AG04450 (cell line): ENCODE measurements around the gene PSAP. TPM values are rescaled to one million over a fixed set of nuclear protein-coding genes. Genes with fewer than 3 reads are reported as not detected.

Experiments used
- CTCF ChIA-PET: fragments of 300-600, 350-600 bp; formaldehyde crosslinking; extraction: SDS; loops from one replicate; lab custom pipeline; 2022; ENCODE audit warnings: antibody characterized with exemption, inconsistent platforms; lab: Charles Lee
- POLR2A ChIA-PET: fragments of 350-600 bp; formaldehyde crosslinking; extraction: SDS; loops from one replicate; lab custom pipeline; 2021; ENCODE audit warnings: antibody characterized with exemption, inconsistent platforms; lab: Yijun Ruan, JAX
- DNase-seq: peaks from one replicate; pipeline ENCODE4 v3.0.0-alpha.2; 2011; ENCODE audit warnings: low read depth, low spot score
- H3K27ac ChIP-seq: one replicate; pipeline ENCODE4 v1.5.1; 2012; ENCODE audit warnings: low read depth, low read length, control low read depth
- H3K27me3 ChIP-seq: one replicate; pipeline ENCODE4 v1.6.0; 2012; ENCODE audit warnings: low read length; ENCODE audit not compliant: control insufficient read depth, insufficient read depth
- H3K4me3 ChIP-seq: 2 replicates; pipeline ENCODE4 v1.5.1; 2011; ENCODE audit warnings: mild to moderate bottlenecking, low read depth, low read length, control low read depth
- H3K9me3 ChIP-seq: 2 replicates; pipeline ENCODE4 v1.5.1; 2012; ENCODE audit warnings: low read length; ENCODE audit not compliant: control insufficient read depth, insufficient read depth
- CTCF ChIP-seq: IDR thresholded peaks from 2 replicates; pipeline ENCODE4 v1.5.1; 2011; ENCODE audit warnings: low read depth, low read length, control low read depth, inconsistent platforms
- polyA plus RNA-seq: library from polyadenylated mRNA; depleted of rRNA; stranded (reverse); fragments of >200 nt; gene quantifications from 2 replicates; pipeline ENCODE4 v1.2.3, GENCODE V29; 2011

PSAP gene
- polyA plus RNA-seq, 1 experiment = 1,594 TPM

- Histone ChIP-seq H3K4me3 (no peak overlapping the region), H3K27me3 (peaks cover 9% of the 10 kb centered on the region), H3K27ac (no peak overlapping the region), H3K9me3 (no peaks in the 10 kb centered on the region; the same call in 1 of the 2 replicates)
- CTCF ChIA-PET = no interaction called here
- DNase-seq = no peak
- no peak for TF ChIP-seq CTCF
- POLR2A ChIA-PET = no interaction called here
Measured at GRCh38 chr10:71799112-71799511, 51.9 kb downstream of the PSAP start.

GRCh38 chr10:71798308-71798624 lies 52.8 kb downstream of the PSAP start:
- CTCF ChIA-PET = no interaction called here
- H3K4me3 ChIP-seq = no peak overlapping the region
- no peaks in the 10 kb centered on the region; the same call in 1 of the 2 replicates for H3K9me3 ChIP-seq
- POLR2A ChIA-PET = no interaction called here
- H3K27me3 ChIP-seq = peaks cover 6% of the 10 kb centered on the region
- no peak for TF ChIP-seq CTCF
- H3K27ac ChIP-seq = no peak overlapping the region
- DNase-seq = no peak

- no peak for TF ChIP-seq CTCF
- ChIA-PET POLR2A (no interaction called here), CTCF (no interaction called here)
- no peak for DNase-seq
- Histone ChIP-seq H3K4me3 (no peak overlapping the region), H3K27me3 (peaks cover 6% of the 10 kb centered on the region), H3K27ac (no peak overlapping the region), H3K9me3 (no peaks in the 10 kb centered on the region; the same call in 1 of the 2 replicates)
Measured at GRCh38 chr10:71797533-71798307, 53.3 kb downstream of the PSAP start.

- Histone ChIP-seq H3K9me3 (no peaks in the 10 kb centered on the region; the same call in 1 of the 2 replicates), H3K27me3 (peaks cover 6% of the 10 kb centered on the region), H3K27ac (no peak overlapping the region), H3K4me3 (no peak overlapping the region)
- ChIA-PET POLR2A (no interaction called here), CTCF (interaction anchor here (1.2 kb wide), 1 partner anchor 23 kb away, joined by 3 read pairs; the partner anchor contains the start of gene VSIR)
- DNase-seq = no peak
- TF ChIP-seq CTCF = no peak
Measured at GRCh38 chr10:71796749-71797405, 54.2 kb downstream of the PSAP start.

- TF ChIP-seq CTCF = no peak
- no peak overlapping the region for H3K4me3 ChIP-seq
- peaks cover 9% of the 10 kb centered on the region for H3K27me3 ChIP-seq
- CTCF ChIA-PET = interaction anchor here (0.7 kb wide), 1 partner anchor 18 kb away, joined by 4 read pairs; no protein-coding TSS in a partner anchor
- no peak overlapping the region for H3K27ac ChIP-seq
- POLR2A ChIA-PET = no interaction called here
- no peak for DNase-seq
- H3K9me3 ChIP-seq = no peaks in the 10 kb centered on the region; the same call in 1 of the 2 replicates
Measured at GRCh38 chr10:71795248-71795647, 55.8 kb downstream of the PSAP start.
